HG02852 (cell line): ENCODE results near the gene NR6A1.
A peak's percentile ranks its signal among the peaks of the same experiment; 100 is the strongest.

Experiments used
- ATAC-seq: cut with Tn5 transposase; IDR thresholded peaks from one replicate; pipeline ENCODE4 v1.9.1; 2021; ENCODE audit warnings: mild to moderate bottlenecking, moderate library complexity; ENCODE audit not compliant: unreplicated experiment

Gene NR6A1

DNA sequence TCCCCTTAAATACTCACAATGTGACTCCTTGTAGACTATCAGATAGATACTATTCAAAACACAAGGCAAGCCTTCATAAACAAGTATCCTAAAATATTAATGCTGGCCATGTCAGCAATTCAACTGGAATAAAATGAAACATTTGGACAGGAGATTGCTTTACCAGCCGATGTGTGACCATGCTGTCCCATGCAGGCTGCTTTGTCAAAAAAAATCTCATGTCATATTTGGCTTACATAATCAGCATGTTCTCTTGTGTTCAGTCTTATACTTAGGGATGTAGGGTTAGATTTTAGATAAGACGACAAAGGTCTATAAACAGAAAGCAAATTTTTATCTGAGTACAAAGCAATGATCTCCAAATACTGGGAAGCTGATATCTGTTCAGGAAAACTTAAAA lies 108.5 kb downstream of the NR6A1 start:
- no peak for ATAC-seq

DNA sequence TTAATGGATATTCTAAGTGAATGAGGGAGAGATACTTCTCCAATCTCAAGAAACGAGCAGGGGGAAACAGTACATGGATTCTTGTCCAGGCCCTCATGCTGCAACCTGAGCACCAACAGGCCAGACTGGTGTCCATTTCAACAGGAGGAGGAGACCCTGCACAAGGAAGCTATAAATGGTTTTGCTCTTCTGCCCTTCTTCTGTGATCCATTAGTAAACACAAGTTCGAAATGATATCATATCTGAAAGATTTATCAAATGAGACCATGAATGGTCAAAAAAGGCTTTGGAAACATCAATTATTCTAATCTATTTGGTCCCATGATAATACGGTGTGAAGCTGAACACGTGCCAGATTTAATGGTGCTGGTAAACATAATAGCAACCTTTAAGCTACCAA lies 109.8 kb downstream of the NR6A1 start:
- ATAC-seq, result no peak

DNA sequence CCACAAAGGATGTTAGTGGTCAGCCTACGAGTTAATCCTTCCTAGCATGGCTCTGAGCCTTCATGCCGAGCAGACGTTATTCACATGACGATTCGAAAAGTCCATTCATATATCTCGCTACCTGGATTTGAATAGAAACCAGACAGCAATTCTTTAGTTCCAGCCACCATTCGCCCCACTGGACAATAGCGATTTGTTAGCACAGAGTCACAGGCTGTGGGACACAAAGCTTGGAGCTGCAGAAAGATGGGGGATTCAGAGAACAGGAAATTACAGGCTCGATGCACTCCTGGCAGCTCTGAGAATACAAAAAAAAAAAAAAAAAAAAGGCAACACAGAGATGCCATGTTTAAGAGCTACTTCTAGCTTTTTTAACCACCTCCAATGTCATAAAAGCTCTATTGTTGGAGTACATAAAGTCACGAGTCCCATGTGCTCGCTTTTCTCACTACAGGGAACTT lies 110.7 kb downstream of the NR6A1 start:
- ATAC-seq, result no peak

DNA sequence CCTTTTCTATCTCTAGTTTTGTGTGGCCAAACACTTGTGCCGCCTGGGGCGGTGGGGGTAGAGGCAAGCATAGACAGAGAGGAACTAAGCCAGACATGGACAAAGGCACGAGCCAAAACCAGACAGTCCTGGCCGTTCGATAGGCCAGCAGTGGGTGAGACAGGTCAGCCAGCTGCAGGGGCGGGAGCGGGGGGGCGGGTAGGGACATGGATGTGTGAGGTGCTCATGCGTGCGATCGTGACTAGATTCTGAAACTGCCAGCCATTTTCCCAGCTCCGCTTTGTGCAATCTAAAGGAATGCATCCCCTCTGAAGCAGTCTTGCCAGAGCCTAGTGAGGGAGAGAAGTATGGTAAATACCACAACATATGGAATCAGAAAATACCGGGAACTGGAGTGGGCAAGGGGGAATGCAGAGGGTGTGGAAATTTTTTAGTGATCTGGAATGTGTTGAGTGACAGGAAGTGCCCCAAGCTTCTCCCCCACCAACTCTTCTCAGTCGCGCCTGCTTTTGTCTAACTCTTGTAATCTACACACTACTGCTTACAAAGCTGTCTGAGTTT lies 111.9 kb downstream of the NR6A1 start:
- no peak for ATAC-seq

DNA sequence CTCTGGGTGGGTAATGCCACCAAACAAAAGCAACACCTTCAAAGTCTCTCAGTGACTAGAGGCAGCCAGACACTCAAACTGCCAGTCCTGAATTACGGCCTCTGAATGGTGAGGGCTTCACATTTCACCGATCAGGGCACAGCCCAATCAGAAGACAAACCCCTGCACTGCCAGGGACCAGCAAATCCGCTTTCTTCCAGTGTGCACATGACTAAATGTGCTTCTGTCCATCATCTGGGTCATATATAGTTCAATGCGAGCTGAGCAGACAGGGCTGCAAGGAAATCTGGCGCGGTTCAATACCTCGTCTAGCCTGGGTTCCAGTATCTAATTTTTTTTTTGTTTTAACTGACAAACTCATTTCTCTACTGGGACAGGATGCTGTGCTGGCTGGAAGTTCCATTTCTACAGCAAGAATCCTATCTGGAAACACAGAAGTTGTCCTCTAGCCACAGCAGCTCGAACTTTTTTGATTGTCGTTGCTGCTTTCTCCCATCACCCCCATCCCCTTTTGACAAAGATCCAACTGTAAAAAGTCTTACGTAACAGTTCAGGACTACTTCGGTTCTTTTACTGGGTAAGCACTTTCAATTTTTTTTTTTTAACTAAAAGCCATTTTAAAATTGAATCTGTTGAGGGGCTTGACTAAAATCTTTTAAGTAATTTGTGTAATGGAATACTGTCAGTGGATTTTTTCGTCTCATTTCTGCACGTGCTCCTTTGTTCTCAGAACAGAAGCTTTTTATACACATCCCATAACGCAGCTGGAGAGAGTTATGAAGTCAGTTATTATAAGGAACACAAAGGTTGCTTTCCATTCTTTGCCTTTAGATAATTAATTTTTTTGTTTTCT lies 112.7 kb downstream of the NR6A1 start:
- peak; percentile 94 for ATAC-seq

DNA sequence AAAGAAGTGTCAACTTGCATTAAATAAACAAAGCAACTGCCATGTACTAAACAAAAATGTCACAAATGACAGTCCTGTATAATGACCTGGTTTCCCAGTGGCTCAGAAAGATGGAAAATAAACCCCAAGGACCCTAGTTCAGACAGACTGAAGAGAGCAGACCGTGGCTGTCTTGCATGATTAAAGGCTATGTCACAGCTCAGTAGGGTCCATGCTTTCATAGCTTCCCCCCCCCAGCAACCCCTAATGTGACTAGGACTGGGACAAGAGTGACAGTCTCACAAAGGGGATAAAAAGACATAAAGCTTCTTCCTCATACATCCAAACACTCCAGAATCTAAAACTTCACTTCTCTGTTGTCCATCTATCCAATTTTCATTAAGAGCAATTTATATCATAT lies 113.6 kb downstream of the NR6A1 start:
- no peak for ATAC-seq

- no peak for ATAC-seq
Measured at GRCh38 chr9:124654431-124654830, 116.7 kb downstream of the NR6A1 start.

DNA sequence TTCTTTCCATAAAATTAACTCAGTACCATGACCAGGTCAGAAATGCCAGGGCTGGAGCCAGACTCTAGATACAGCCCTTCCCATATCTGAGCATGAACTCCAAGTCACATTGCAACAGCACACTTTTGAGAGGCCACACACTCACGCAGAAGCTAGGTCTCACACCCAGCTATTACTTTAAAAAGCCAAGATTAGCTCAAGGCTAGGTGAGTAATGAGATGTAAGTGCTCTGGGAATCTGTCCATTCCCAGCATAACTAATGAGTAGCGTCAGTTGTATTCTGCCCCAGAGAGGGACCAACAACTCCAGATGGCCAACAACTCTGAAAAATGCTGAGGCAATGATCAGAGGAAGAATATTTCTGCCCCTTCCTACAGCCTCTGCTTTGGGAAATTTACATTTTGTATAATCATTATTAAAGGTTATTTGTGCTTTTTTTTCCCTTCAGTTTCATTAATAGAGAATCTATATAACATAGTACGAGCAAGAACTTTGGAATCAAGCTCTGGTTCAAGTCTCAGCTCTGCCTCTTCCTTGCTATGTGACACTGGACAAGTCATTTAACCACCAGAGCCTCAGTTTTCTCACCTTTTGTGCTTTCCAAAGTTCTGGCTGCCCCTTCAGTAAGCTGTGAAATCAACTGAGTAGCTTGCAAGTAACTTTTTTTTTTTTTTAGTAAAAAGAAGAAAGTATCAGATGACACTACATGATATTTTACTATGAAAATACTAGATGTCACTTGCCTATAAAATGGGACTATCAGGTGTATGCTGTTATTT lies 118.3 kb downstream of the NR6A1 start:
- ATAC-seq, result no peak

DNA sequence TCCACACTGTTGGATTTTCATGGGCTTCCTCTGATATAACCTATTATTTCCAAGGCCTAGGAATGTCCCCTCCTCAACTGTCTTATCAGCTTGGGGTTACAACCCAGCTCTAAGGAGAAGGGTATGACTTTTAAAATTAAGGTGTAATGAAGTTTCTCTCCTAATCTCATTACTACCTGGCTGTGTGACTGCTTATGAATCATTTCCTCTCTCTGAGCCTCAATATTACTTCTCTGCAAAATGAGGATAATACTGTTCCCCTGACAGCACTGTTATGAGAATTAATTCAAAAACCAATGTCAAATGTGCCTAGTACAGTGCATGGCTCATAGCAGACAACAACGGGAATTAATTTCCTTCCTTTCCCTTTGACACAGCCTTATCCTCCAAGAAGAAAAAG lies 118.9 kb downstream of the NR6A1 start:
- ATAC-seq, result no peak

DNA sequence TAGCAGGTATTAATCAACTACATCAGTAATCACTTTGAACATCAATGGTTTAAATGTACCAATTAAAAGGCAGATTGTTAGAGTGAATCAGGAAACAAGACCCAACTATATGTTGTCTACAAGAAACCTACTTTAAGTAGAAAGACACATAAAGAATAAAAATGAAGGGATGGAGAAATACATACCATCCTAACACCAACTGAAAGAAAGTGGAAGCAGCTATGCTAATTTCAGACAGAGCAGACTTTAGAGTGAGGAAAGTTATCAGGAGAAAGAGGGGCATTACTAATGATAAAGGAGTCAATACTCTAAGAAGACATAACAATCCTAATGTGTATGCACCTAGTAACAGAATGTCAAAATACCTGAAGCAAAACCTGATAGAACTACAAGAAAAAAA lies 125.8 kb downstream of the NR6A1 start:
- ATAC-seq, result no peak

- no peak for ATAC-seq
Measured at GRCh38 chr9:124639637-124640036, 131.5 kb downstream of the NR6A1 start.

GRCh38 chr9:124635285-124635684 lies 135.8 kb downstream of the NR6A1 start:
- no peak for ATAC-seq

- ATAC-seq, result no peak
Measured at GRCh38 chr9:124632077-124632621, 139.0 kb downstream of the NR6A1 start.

DNA sequence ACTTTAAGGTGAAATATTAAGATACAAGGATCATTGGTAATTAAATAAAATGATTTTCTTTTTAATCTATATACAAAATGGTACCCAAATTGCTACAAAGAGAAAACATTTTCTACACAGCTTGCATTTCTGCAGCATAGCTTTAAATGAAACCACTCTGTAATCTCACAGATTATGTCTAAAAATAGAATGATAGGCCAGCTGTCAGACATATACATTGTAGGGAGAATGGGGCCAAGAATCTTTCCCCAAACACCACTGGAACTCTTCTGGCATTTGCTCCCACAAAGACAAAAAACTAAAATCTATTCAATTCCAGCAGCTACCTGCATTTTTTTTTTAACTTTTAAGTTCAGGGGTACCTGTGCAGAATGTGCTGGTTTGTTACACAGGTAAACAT lies 139.8 kb downstream of the NR6A1 start:
- no peak for ATAC-seq

- no peak for ATAC-seq
Measured at GRCh38 chr9:124629600-124629999, 141.5 kb downstream of the NR6A1 start.

GRCh38 chr9:124628741-124629140 lies 142.4 kb downstream of the NR6A1 start:
- ATAC-seq, result no peak

DNA sequence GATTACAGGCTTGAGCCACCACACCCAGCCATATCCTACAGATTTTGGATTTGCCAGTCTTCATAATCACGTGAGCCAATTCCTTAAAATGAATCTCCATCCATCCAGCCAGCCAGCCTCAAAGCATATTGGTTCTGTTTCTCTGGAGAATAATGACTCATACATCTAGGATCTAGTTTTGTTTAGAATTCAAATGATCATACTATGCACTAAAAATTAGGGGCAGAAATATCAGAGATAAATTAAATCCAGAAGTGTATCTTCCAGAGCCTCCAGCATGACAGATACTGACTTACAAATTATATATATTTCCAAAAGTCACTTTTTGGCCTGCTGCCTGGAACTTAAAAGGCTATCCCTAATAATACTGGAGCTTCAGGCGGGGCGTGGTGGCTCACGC lies 144.8 kb downstream of the NR6A1 start:
- no peak for ATAC-seq

- ATAC-seq, result no peak
Measured at GRCh38 chr9:124625087-124625486, 146.0 kb downstream of the NR6A1 start.

DNA sequence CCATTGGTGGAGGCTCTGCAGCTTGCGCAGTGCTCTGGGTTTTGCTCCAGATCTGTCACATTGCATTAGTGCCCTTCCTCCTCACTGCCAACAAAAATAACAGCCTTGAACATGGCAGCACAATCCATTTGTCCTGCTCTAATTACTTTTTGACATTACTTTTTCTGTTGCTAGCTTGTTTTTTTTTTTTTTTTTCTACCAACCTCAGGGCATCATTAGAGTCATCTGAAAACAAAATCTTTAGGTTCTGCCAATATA lies 146.4 kb downstream of the NR6A1 start:
- no peak for ATAC-seq

DNA sequence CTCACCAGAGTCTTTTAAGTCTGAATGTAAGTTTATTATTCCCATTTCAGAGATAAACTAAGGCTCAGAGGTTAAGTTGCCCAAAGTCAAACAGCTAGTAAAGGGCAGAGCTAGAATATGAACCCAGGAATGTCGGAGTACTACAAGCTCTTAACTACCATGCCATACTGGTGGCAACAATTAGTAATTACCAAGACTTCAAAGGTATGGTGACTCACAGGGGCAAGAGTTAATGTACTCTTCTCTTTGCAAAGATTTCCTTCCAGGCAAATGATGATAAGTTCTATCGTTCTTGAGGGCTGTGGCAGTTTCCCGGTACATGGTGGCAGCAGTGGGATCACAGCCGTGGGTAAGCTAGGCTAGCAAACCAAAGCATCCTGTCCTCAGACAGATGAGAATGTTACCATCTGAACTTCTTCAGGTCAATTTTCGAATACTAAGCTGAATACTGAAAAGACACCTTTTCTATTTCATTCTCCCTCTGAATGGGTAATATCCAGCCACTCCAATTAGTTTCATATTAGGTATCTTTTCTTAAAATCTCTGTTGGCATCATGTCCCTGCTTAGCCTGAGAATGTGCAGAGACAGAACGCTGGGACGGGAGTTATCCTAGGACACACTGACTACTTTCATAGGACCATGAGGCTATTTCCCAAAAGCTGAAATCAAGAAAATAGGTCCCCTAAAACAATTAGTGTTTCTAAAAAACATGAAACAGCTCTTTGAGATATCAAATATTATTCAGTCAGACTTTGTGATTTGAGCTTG lies 147.0 kb downstream of the NR6A1 start:
- ATAC-seq, result no peak

DNA sequence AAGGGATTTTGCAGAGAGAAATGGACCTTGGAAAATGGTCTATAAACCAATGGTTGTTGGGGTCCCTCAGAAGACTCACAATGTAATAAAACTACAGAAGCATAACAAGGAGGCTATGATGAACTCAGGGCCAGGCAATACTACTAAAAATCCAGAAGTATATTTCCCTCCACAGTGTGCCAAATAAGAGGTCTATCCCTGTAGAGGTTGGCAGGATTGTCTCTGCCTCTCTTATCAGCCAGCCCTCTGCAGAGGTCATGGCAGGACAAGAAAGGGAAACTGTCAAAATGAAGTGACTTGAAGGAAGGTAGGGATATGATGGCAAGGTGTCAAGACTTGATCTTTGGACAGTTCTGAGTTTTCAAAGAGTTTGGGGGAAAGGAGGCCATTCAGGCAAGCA lies 148.2 kb downstream of the NR6A1 start:
- ATAC-seq, result no peak
